ENCODE measurements around the gene MRPL27. TPM values are rescaled to one million over a fixed set of nuclear protein-coding genes. Genes with fewer than 3 reads are reported as not detected.

Gene MRPL27
- total RNA-seq, 1 experiment from 2014 or later = 106 TPM

- no peak for DNase-seq (ENCODE audit: low read depth, low spot score)
- TF ChIP-seq REST (IDR thresholded peaks at IDR 0.05; ENCODE audit: low read depth) (no peak), ZBTB33 (IDR thresholded peaks at IDR 0.05; ENCODE audit: extremely low read depth, insufficient replicate concordance, low read length) (no peak), EGR1 (IDR thresholded peaks at IDR 0.05; ENCODE audit: low read depth) (no peak), RAD21 (IDR thresholded peaks at IDR 0.05; ENCODE audit: low read depth) (no peak), ZFX (IDR thresholded peaks at IDR 0.05) (no peak), SIN3A (IDR thresholded peaks at IDR 0.05; ENCODE audit: low read depth) (no peak), FOSL1 (IDR thresholded peaks at IDR 0.05; ENCODE audit: low read depth) (no peak), TCF7L2 (IDR thresholded peaks at IDR 0.05; ENCODE audit: borderline replicate concordance, extremely low read depth, insufficient read depth, insufficient read length) (no peak), POLR2A (IDR thresholded peaks at IDR 0.05; ENCODE audit: borderline replicate concordance, extremely low read depth, insufficient read depth, insufficient read length) (no peak)
- Histone ChIP-seq H3K4me2 (ENCODE audit: low read length) (no peak overlapping the region), H3K27me3 (ENCODE audit: insufficient read depth, low read length) (no peaks in the 10 kb centered on the region), H3K27ac (ENCODE audit: low read depth, low read length) (no peak overlapping the region), H3K4me1 (ENCODE audit: control insufficient read depth in 1 of 2, insufficient read depth in 2 of 2, low read length in 2 of 2) (no peaks in the 10 kb centered on the region), H4K20me1 (ENCODE audit: insufficient read depth) (no peaks in the 10 kb centered on the region), H3K9ac (ENCODE audit: low read length) (no peak overlapping the region), H3K79me2 (ENCODE audit: insufficient read depth, low read length) (no peaks in the 10 kb centered on the region), H3K9me2 (ENCODE audit: insufficient read depth) (no peaks in the 10 kb centered on the region), H3K36me3 (ENCODE audit: control insufficient read depth in 1 of 2, insufficient read depth in 2 of 2, low read length in 2 of 2) (no peaks in the 10 kb centered on the region), H3K9me3 (ENCODE audit: control insufficient read depth in 1 of 2, insufficient read depth in 1 of 2, low read depth in 1 of 2, low read length in 2 of 2) (no peaks in the 10 kb centered on the region), H3K4me3 (replicated peaks in 1 of 2; ENCODE audit: low read depth in 1 of 2, low read length in 2 of 2) (no peak overlapping the region), H2AFZ (ENCODE audit: low read depth, low read length, poor library complexity, severe bottlenecking) (no peak overlapping the region)
- BruUV-seq (replicated peaks) = no TSS peak
- no peak for ATAC-seq
- ChIA-PET CTCF (no interaction called here), RAD21 (ENCODE audit: low non-redundant PET in 1 of 2, low total read pairs in 2 of 2, uncharacterized antibody in 2 of 2, unreplicated experiment in 2 of 2) (no interaction called here), POLR2A (no interaction called here)
- intact Hi-C loops (cut with micrococcal nuclease) = no loop called here
Observed at GRCh38 chr17:50331085-50331791, 41.7 kb downstream of the MRPL27 start.

Data from HCT116 (cell line).